Right atrium auricular region (tissue), 2 donors: ENCODE measurements around the gene MAPK8IP2. TPM values are rescaled to one million over a fixed set of nuclear protein-coding genes. Genes with fewer than 3 reads are reported as not detected.
"Not testable (repeated sequence)": the region's sequence is repeated elsewhere in the genome, so short reads cannot be mapped to it uniquely, and the experiment has no call there.

Experiments
- DNase-seq: peaks from one replicate; pipeline ENCODE4 v3.0.0-alpha.2; 2019; ENCODE audit warnings: low spot score
- H3K27ac ChIP-seq, 2 donors: fragments of 200-600 bp; sonication (generic); 1 replicate in 1 of 2; 2 replicates in 1 of 2; pipeline ENCODE4 v1.5.1; 2016 to 2019
- H3K27me3 ChIP-seq, 2 donors: fragments of 200-600 bp; sonication (generic); one replicate each; pipeline versions ENCODE4 v1.5.1 to v1.6.0; 2017 to 2019
- H3K36me3 ChIP-seq: fragments of 200-600 bp; sonication (generic); one replicate; pipeline ENCODE4 v1.5.1; 2016
- H3K4me1 ChIP-seq, 2 donors: fragments of 200-600 bp; sonication (generic); one replicate each; pipeline versions ENCODE4 v1.5.1 to v1.6.0; 2017 to 2019
- H3K4me3 ChIP-seq, 2 donors: fragments of 200-600 bp; sonication (generic); 1 replicate in 1 of 2; 2 replicates in 1 of 2; pipeline ENCODE4 v1.5.1; 2017 to 2019; ENCODE audit warnings: mild to moderate bottlenecking in 1 of 2, moderate library complexity in 1 of 2
- H3K9me3 ChIP-seq, 2 donors: fragments of 200-600 bp; sonication (generic); one replicate each; pipeline ENCODE4 v1.5.1; 2019
- CTCF ChIP-seq, 2 donors: fragments of 200-600 bp; sonication (generic); IDR thresholded peaks; one replicate each; pipeline ENCODE4 v1.5.1; 2019; ENCODE audit warnings: antibody characterized with exemption in 2 of 2
- total RNA-seq, 2 donors: library from RNA; depleted of rRNA; stranded (reverse); fragments of >200 nt; gene quantifications; one replicate each; pipeline ENCODE4 v1.1.0, GENCODE V29; 2016

Gene MAPK8IP2
- total RNA-seq, 2 donors from 2014 or later: 0.26 to 0.71 TPM

- H3K4me3 ChIP-seq: no peak overlapping the region
- H3K27me3 ChIP-seq: no peaks in the 10 kb centered on the region
- no peak for TF ChIP-seq CTCF (IDR thresholded peaks at IDR 0.05)
- DNase-seq: no peak
- H3K36me3 ChIP-seq: no peaks in the 10 kb centered on the region
- no peaks in the 10 kb centered on the region for H3K4me1 ChIP-seq
- no peak overlapping the region for H3K27ac ChIP-seq
- H3K9me3 ChIP-seq: no peaks in the 10 kb centered on the region
Observed at GRCh38 chr22:50613291-50613981, 12.8 kb downstream of the MAPK8IP2 start.

- not testable (repeated sequence) for DNase-seq, H3K27me3 ChIP-seq, H3K4me3 ChIP-seq, H3K4me1 ChIP-seq, H3K9me3 ChIP-seq, H3K27ac ChIP-seq, H3K36me3 ChIP-seq
Observed at GRCh38 chr22:50614296-50614695, 13.7 kb downstream of the MAPK8IP2 start.

DNA sequence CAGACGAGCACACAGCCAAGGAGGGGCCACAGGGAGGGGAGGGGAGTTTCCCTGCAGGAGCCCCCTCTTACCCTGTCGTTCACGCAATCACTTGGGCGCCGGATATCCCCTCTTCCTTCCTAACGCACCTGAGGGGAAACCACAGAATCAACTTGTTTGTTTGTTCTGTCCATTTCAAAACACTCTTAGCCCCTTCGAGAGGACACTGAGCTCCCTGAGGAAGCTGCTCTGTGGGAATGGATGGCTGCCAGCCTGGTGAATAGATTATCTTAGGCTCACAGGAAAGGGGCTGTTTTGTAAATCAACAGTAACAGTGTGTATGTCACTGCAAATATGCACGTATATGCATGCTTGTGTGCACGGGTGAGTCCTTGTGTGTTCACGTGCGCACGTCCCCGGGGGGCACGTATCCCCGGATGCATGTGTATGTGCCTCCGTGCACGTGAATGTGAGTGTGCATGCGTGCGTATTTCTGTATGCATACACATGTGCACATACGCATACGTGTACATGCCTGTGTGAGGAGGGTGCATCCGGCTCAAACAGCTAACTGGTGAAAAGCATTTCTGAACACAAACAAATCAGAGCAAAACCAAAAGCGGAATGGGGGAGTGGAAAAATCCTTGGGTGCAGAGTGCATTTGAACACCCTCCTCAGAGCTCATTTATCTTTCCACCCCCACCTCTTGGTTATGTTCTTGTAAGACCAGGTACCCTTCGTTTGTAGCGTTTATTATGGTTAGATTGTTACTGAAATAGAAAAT is 20.2 kb downstream of the MAPK8IP2 start:
- no peaks in the 10 kb centered on the region for H3K9me3 ChIP-seq
- H3K4me3 ChIP-seq: peak overlapping the region in 1 of 2 donors; percentile 38
- no peak overlapping the region for H3K27ac ChIP-seq
- peaks cover 0 to 29% of the 10 kb centered on the region in 2 donors for H3K4me1 ChIP-seq
- TF ChIP-seq CTCF (IDR thresholded peaks at IDR 0.05): peak in 1 of 2 donors; percentile 87
- no peaks in the 10 kb centered on the region for H3K27me3 ChIP-seq
- DNase-seq: peak; percentile 72
- no peaks in the 10 kb centered on the region for H3K36me3 ChIP-seq

DNA sequence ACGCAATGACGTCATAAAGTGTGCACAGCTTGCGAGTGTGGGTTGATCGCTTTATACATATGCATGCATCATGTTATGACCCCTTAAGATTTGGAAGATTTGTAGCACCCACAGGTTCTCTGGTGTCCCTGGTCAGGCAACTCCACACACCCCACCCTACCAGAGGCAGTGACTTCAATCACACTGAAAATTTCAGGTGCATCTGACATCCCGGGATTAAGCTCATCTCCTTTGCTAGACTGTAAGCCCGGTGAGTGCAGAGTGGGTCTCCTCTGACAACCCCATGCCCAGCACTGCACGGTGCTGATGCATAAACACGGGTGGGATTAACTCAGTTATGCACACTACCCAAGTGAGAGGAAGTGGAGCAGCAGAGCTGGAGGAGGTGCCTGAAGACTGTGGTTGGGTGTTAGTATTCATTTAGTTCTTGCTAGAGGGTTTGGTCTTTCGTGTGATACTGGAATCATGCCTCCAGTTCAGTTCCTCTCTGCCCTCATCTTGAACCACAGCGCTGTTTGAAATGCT is 20.8 kb downstream of the MAPK8IP2 start:
- no peak overlapping the region for H3K27ac ChIP-seq
- H3K4me3 ChIP-seq: no peak overlapping the region
- H3K36me3 ChIP-seq: no peaks in the 10 kb centered on the region
- no peaks in the 10 kb centered on the region for H3K27me3 ChIP-seq
- peaks cover 0 to 32% of the 10 kb centered on the region in 2 donors for H3K4me1 ChIP-seq
- TF ChIP-seq CTCF (IDR thresholded peaks at IDR 0.05): no peak
- no peak for DNase-seq
- no peaks in the 10 kb centered on the region for H3K9me3 ChIP-seq

DNA sequence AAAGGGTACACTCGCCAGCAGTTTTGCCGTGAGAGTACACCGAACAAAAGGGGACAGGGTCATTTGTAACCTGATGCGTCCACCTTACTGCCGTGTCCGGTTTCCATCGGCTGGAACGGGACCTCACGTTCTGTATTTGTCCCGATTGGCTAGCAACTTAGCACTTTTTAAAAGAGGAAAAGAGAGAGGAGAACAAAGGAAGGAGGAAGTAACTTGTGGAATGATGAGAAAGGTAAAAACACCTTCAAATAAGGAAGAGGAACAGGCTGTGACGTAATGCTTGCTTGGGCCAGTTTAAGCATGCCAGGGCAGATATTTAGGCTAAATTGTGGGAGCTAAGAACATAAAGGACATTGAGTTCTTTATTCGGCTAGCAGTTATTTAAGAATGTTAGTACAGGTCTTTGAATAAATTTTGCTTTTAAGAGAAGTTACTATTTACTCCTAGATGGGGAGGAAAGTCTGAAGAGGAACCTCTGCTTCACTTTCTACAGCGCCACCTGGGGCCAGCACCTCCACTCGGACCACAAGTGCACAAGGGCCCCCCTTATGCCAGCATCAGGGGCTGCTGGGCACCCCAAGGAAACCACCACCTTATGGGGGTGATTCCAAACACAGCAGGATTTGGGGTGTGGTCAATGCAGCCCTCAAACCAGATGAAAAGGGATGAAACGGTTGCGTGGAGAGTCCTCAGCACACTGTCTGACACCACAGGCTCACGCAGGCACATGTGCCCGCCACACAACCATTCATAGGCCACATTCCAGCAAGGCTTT is 21.5 kb downstream of the MAPK8IP2 start:
- Histone ChIP-seq H3K27me3 (no peaks in the 10 kb centered on the region), H3K36me3 (no peaks in the 10 kb centered on the region), H3K9me3 (no peaks in the 10 kb centered on the region), H3K4me1 (peaks cover 0 to 39% of the 10 kb centered on the region in 2 donors), H3K4me3 (no peak overlapping the region), H3K27ac (no peak overlapping the region)
- DNase-seq: no peak
- TF ChIP-seq CTCF (IDR thresholded peaks at IDR 0.05): peak in 1 of 2 donors; percentile 17
